ENCODE data around the gene OR6N1.

The OR6N1 gene

GRCh38 chr1:158771950-158772866 is at the start of gene OR6N1:
TSS of gene OR6N1 (minus strand) at chr1:158772195. CDS start at chr1:158766682, 5,513 bp downstream.
- no peak for TF ChIP-seq JUND (IDR thresholded peaks at IDR 0.05; ENCODE audit: low read depth)
- in situ Hi-C loops (cut with HindIII; ENCODE audit: low pct_unique_long_range_greater_than_20kb, low sequenced_read_pairs): no loop called here
- no peak for DNase-seq (ENCODE audit: low read depth in 1 of 2, low spot score in 1 of 2)

DNA sequence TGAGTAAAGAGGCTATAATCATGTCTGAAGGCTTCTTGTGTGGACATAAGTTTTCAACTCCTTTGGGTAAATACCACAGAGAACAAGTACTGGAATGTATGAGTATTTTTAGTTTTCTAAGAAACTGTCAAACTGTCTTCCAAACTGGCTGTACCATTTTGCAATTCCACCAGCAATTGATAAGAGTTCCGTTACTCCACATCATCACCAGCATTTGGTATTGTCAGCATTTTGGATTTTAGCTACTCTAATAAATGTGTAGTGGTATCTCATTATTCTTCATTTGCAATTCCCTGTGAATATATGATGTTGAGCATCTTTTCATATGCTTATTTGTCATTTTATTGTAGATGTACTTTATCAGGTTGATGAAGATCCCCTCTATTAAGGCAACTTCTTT is 49.7 kb upstream of the OR6N1 start:
- TF ChIP-seq JUND (IDR thresholded peaks at IDR 0.05; ENCODE audit: low read depth): no peak
- no peak for DNase-seq (ENCODE audit: low read depth in 1 of 2, low spot score in 1 of 2)
- in situ Hi-C loops (cut with HindIII; ENCODE audit: low pct_unique_long_range_greater_than_20kb, low sequenced_read_pairs): no loop called here

GRCh38 chr1:158819461-158820443 is 47.8 kb upstream of the OR6N1 start:
- no peak for TF ChIP-seq JUND (IDR thresholded peaks at IDR 0.05; ENCODE audit: low read depth)
- DNase-seq (ENCODE audit: low read depth in 1 of 2, low spot score in 1 of 2): peak in 1 of 2 experiments; percentile 29
- in situ Hi-C loops (cut with HindIII; ENCODE audit: low pct_unique_long_range_greater_than_20kb, low sequenced_read_pairs): no loop called here

DNA sequence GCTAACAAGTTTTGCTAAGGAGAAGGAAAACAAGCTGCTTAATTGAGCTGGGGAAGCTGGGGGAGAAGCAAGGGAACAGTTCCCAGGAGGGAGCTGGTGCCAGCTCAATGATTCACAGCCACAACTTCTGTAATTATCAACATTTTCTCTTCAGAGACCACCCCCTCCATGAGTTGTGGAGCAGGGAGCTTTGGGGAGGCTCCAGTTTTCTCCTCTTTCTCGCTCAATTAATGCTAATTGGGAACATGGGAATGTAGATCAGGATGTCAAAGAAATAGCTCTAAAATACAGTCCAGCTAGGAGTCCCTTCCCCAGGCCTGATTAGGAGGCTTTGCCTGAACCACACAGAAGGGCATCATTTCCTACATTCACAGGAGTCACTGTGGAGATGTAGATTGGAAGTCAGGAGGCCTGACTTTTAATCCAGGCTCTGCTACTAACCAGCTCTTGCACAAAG is 47.0 kb upstream of the OR6N1 start:
- in situ Hi-C loops (cut with HindIII; ENCODE audit: low pct_unique_long_range_greater_than_20kb, low sequenced_read_pairs): no loop called here
- TF ChIP-seq JUND (IDR thresholded peaks at IDR 0.05; ENCODE audit: low read depth): no peak
- no peak for DNase-seq (ENCODE audit: low read depth in 1 of 2, low spot score in 1 of 2)

DNA sequence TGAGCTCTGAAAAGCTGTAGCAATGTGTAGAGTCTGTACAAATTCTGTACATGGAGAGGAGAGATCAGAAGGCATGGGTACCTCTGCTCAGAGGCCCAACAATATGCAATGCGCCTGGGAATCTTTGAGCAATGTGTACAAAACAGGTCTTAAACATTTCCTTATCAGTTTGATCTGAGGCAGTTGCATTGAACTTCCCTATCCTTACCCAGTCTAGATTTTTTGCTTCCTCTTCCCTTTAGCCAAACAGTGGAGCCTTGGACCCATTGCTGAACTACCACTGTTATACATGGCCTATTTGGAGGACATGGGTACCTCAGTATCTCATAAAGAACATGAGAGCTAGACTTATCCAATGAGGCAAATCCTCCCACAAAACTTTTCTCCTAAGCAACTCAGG is 46.6 kb upstream of the OR6N1 start:
- peak in 1 of 2 experiments; percentile 73 for DNase-seq (ENCODE audit: low read depth in 1 of 2, low spot score in 1 of 2)
- TF ChIP-seq JUND (IDR thresholded peaks at IDR 0.05; ENCODE audit: low read depth): no peak
- in situ Hi-C loops (cut with HindIII; ENCODE audit: low pct_unique_long_range_greater_than_20kb, low sequenced_read_pairs): no loop called here

GRCh38 chr1:158814970-158815369 is 43.0 kb upstream of the OR6N1 start:
- in situ Hi-C loops (cut with HindIII; ENCODE audit: low pct_unique_long_range_greater_than_20kb, low sequenced_read_pairs): no loop called here
- no peak for DNase-seq (ENCODE audit: low read depth in 1 of 2, low spot score in 1 of 2)
- no peak for TF ChIP-seq JUND (IDR thresholded peaks at IDR 0.05; ENCODE audit: low read depth)

GRCh38 chr1:158813164-158813563 is 41.2 kb upstream of the OR6N1 start:
- no peak for TF ChIP-seq JUND (IDR thresholded peaks at IDR 0.05; ENCODE audit: low read depth)
- in situ Hi-C loops (cut with HindIII; ENCODE audit: low pct_unique_long_range_greater_than_20kb, low sequenced_read_pairs): no loop called here
- DNase-seq (ENCODE audit: low read depth in 1 of 2, low spot score in 1 of 2): no peak

GRCh38 chr1:158812336-158812735 is 40.3 kb upstream of the OR6N1 start:
- in situ Hi-C loops (cut with HindIII; ENCODE audit: low pct_unique_long_range_greater_than_20kb, low sequenced_read_pairs): no loop called here
- no peak for TF ChIP-seq JUND (IDR thresholded peaks at IDR 0.05; ENCODE audit: low read depth)
- DNase-seq (ENCODE audit: low read depth in 1 of 2, low spot score in 1 of 2): no peak

DNA sequence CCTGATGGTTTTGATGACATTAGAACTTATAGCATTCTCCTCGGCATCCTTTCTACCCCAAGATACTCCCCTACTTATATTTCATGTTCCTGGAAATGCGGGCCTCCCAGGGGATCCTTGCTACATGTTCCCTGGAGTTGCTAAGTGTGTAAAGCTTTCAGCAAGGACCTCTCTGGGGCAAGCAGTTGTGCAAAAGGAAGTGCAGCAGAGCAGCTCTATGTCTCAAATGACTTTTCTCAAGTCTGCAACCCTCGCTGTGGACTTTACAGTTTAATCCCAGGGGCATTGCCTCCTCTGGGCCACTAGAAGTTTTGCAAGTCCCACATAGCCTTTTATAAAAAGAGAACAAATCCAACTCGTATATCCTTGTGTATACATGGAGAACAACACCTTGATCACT is 38.3 kb upstream of the OR6N1 start:
- no peak for DNase-seq (ENCODE audit: low read depth in 1 of 2, low spot score in 1 of 2)
- in situ Hi-C loops (cut with HindIII; ENCODE audit: low pct_unique_long_range_greater_than_20kb, low sequenced_read_pairs): no loop called here
- no peak for TF ChIP-seq JUND (IDR thresholded peaks at IDR 0.05; ENCODE audit: low read depth)

DNA sequence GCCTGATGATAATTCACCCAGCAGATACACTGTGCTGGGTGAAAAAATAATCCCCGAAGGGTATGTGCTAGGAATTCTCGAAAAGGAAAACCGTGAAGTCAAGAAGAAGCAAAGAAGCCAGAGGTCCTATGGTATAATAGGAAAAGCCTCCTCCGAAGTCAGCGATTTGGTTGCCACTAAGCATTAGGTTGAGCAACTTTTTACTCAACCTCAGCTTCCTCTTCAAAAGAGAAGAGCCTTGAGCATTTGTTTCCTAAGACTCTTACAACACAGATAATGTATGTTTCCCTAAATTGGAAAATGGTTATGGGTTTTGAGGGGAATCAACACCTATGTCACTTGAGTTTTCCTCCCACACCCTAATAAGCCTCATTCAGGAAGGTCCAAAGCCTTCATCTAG is 37.9 kb upstream of the OR6N1 start:
- in situ Hi-C loops (cut with HindIII; ENCODE audit: low pct_unique_long_range_greater_than_20kb, low sequenced_read_pairs): no loop called here
- DNase-seq (ENCODE audit: low read depth in 1 of 2, low spot score in 1 of 2): no peak
- TF ChIP-seq JUND (IDR thresholded peaks at IDR 0.05; ENCODE audit: low read depth): no peak

DNA sequence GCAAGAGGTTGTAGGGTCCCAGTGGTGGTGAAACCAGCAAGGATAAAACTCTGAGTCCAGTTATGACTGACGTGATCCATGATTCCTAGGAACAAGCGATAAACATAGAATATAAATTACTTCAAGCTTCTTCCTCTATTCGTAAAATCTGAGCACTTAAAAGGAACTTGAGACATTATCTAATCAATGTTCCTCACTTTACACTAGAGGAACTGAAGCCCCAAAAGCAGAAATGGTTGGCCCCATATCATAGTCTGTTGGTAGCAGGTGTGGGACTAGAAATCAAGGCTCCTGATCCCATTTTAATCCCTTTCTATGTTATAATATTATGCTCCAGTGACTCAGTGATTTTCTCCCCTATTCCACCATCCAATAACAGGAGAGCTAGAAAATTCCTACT is 37.3 kb upstream of the OR6N1 start:
- no peak for DNase-seq (ENCODE audit: low read depth in 1 of 2, low spot score in 1 of 2)
- in situ Hi-C loops (cut with HindIII; ENCODE audit: low pct_unique_long_range_greater_than_20kb, low sequenced_read_pairs): no loop called here
- no peak for TF ChIP-seq JUND (IDR thresholded peaks at IDR 0.05; ENCODE audit: low read depth)

- no peak for TF ChIP-seq JUND (IDR thresholded peaks at IDR 0.05; ENCODE audit: low read depth)
- in situ Hi-C loops (cut with HindIII; ENCODE audit: low pct_unique_long_range_greater_than_20kb, low sequenced_read_pairs): no loop called here
- DNase-seq (ENCODE audit: low read depth in 1 of 2, low spot score in 1 of 2): no peak
These were observed 35.0 kb upstream of the OR6N1 start for GRCh38 chr1:158806916-158807536.

All from T47D (cell line).